ENCODE results near the gene TRAF3.
A peak's percentile ranks its signal among the peaks of the same experiment; 100 is the strongest.
"Not testable (repeated sequence)": the region's sequence is repeated elsewhere in the genome, so short reads cannot be mapped to it uniquely, and the experiment has no call there.

The TRAF3 gene

GRCh38 chr14:102923925-102924486 lies 146.8 kb downstream of the TRAF3 start:
- DNase-seq (ENCODE audit: low read depth in 2 of 2), result no peak

- DNase-seq (ENCODE audit: low read depth in 2 of 2), result no peak
These were observed 147.7 kb downstream of the TRAF3 start for GRCh38 chr14:102924632-102925588.

- no peak for DNase-seq (ENCODE audit: low read depth in 2 of 2)
These were observed 148.4 kb downstream of the TRAF3 start for GRCh38 chr14:102925646-102926045.

GRCh38 chr14:102926104-102926503 lies 148.9 kb downstream of the TRAF3 start:
- DNase-seq (ENCODE audit: low read depth in 2 of 2), result no peak

GRCh38 chr14:102926840-102927239 lies 149.6 kb downstream of the TRAF3 start:
- DNase-seq (ENCODE audit: low read depth in 2 of 2), result not testable (repeated sequence)

GRCh38 chr14:102927346-102927877 lies 150.2 kb downstream of the TRAF3 start:
- no peak for DNase-seq (ENCODE audit: low read depth in 2 of 2)

GRCh38 chr14:102927878-102928411 lies 150.7 kb downstream of the TRAF3 start:
- no peak for DNase-seq (ENCODE audit: low read depth in 2 of 2)

- DNase-seq (ENCODE audit: low read depth in 2 of 2), result peak; percentile 61 to 62
These were observed 151.4 kb downstream of the TRAF3 start for GRCh38 chr14:102928412-102929240.

GRCh38 chr14:102929241-102930137 lies 152.2 kb downstream of the TRAF3 start:
- DNase-seq (ENCODE audit: low read depth in 2 of 2), result no peak

GRCh38 chr14:102930138-102930752 lies 153.0 kb downstream of the TRAF3 start:
- DNase-seq (ENCODE audit: low read depth in 2 of 2), result no peak

- no peak for DNase-seq (ENCODE audit: low read depth in 2 of 2)
These were observed 153.7 kb downstream of the TRAF3 start for GRCh38 chr14:102930753-102931579.

- DNase-seq (ENCODE audit: low read depth in 2 of 2), result no peak
These were observed 154.5 kb downstream of the TRAF3 start for GRCh38 chr14:102931580-102932285.

- no peak for DNase-seq (ENCODE audit: low read depth in 2 of 2)
These were observed 155.4 kb downstream of the TRAF3 start for GRCh38 chr14:102932484-102933248.

- DNase-seq (ENCODE audit: low read depth in 2 of 2), result no peak
These were observed 156.5 kb downstream of the TRAF3 start for GRCh38 chr14:102933618-102934231.

- no peak for DNase-seq (ENCODE audit: low read depth in 2 of 2)
These were observed 158.5 kb downstream of the TRAF3 start for GRCh38 chr14:102935756-102936155.

GRCh38 chr14:102937331-102938175 lies 160.3 kb downstream of the TRAF3 start:
- DNase-seq (ENCODE audit: low read depth in 2 of 2), result no peak

Data from stimulated activated CD8-positive, alpha-beta memory T cell treated with anti-CD3 and anti-CD28 coated beads, Interleukin-2, amount 100 ng/mL, for 48 hours (primary cell).